GM12892 (cell line): Measurements from ENCODE around the gene FGF1.

Experiments used
- POLR2A ChIP-seq: IDR thresholded peaks from 2 replicates; pipeline ENCODE4 v1.6.1; 2011; ENCODE audit warnings: low read depth, low read length, control low read depth
- POLR2AphosphoS5 ChIP-seq: IDR thresholded peaks from 2 replicates; pipeline ENCODE4 v1.6.1; 2011; ENCODE audit warnings: low read depth, low read length, control low read depth
- TAF1 ChIP-seq: IDR thresholded peaks from 2 replicates; pipeline ENCODE4 v1.6.1; 2011; ENCODE audit warnings: low read depth, mild to moderate bottlenecking, control low read depth, low read length, borderline replicate concordance

DNA sequence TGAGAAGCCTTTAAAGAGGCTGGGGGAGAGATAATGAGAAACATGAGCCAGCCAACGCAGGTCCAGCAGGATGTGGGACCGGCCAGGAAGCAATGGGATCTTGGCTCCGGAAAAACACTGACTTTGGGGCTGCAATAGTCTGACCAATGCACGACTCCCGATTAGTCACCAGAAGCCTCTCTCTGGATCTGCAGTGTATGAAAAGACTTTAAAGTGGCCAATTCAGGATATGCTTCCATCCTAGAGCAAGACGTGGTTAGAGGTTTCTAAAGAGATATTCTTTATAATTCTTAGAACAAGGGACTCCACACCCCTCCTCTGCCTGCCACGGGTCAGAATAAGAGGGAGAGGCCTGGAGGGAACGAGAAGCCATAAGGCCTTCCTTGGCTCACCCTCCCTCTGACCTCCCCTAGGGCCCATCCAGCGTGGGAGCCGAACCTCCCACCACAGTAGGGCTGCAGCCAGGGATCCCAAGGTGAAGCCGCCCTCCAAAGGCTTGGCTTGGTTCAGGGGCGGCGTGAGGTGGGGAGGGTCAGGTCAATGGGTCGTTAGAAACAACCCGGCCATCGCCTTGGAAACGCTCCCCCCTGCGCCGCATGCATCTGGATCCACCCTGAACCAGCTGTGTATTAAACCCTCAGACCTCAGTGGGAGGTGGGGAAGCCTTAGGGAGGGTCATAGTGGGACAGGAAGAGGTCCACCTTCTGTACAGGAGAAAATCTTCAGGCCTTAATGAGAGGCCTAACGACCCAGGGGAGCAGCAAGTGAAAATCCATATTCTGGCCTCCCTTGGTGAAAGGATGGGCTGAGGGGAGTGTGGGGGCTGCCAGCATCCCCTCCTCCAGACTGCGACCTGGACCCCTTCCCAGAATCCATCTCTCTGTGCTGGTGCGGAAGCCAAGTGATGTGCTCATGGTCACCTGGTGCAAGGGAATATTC, 11.1 kb downstream of the FGF1 start:
- no peak for TF ChIP-seq POLR2AphosphoS5
- TF ChIP-seq TAF1: no peak
- TF ChIP-seq POLR2A: no peak
